Measurements from ENCODE around the gene BUB1. TPM values are rescaled to one million over a fixed set of nuclear protein-coding genes. Genes with fewer than 3 reads are reported as not detected.

BUB1 gene
- total RNA-seq, 2 donors from 2014 or later: 1.3 to 21.9 TPM

DNA sequence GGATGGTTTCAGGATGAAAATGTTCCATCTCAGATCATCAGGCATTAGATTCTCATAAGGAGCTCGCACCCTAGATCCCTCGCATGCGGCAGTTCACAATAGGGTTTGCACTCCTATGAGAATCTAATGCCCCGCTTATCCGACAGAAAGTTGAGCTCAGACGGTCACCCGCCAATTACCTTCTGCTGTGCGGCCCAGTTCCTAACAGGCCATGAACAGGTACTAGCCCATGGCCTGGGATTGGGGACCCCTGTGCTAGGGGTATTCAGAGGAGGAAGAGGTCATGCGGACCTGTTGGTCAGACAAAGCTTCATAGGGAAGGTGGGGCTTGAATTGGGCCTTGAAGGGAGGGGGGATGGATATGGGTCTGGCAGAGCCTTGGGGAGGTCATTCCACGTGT, 4.4 kb upstream of the BUB1 start:
- Histone ChIP-seq H3K4me1 (replicated peaks) (peaks cover 5% of the 10 kb centered on the region), H3K9me3 (no peaks in the 10 kb centered on the region), H3K36me3 (no peaks in the 10 kb centered on the region), H3K4me3 (no peak overlapping the region), H3K27me3 (replicated peaks; ENCODE audit: insufficient read depth) (no peaks in the 10 kb centered on the region), H3K27ac (no peak overlapping the region)
- TF ChIP-seq POLR2AphosphoS5 (IDR thresholded peaks at IDR 0.05): no peak
- no peak for TF ChIP-seq POLR2A (IDR thresholded peaks at IDR 0.05)
- TF ChIP-seq, protein P1, sequence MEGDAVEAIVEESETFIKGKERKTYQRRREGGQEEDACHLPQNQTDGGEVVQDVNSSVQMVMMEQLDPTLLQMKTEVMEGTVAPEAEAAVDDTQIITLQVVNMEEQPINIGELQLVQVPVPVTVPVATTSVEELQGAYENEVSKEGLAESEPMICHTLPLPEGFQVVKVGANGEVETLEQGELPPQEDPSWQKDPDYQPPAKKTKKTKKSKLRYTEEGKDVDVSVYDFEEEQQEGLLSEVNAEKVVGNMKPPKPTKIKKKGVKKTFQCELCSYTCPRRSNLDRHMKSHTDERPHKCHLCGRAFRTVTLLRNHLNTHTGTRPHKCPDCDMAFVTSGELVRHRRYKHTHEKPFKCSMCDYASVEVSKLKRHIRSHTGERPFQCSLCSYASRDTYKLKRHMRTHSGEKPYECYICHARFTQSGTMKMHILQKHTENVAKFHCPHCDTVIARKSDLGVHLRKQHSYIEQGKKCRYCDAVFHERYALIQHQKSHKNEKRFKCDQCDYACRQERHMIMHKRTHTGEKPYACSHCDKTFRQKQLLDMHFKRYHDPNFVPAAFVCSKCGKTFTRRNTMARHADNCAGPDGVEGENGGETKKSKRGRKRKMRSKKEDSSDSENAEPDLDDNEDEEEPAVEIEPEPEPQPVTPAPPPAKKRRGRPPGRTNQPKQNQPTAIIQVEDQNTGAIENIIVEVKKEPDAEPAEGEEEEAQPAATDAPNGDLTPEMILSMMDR (IDR thresholded peaks at IDR 0.05): no peak
- 95% methylated on average over 10 of the region's 10 CpGs for WGBS
- no peak for DNase-seq (ENCODE audit: low spot score)
- intact Hi-C loops (cut with DNase I): no loop called here

DNA sequence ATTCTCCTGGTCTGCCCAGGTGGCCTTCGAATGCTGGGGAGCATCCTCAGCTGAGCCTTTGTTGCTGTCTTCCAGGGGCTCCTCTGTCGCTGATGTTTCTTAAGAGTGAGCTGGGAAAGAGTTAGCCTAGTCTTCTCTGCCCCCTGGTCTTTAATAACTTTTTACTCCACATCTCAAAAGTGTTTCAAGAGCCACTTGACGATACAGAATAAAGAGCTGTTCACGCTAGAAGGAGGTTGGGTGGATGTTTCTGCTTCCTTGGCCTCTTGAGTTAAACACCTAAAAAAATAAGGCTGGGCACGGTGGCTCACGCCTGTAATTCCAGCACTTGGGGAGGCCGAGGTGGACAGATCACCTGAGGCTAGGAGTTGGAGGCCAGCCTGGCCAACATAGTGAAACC, 2.8 kb upstream of the BUB1 start:
- TF ChIP-seq, protein P1 (IDR thresholded peaks at IDR 0.05): no peak
- TF ChIP-seq POLR2A (IDR thresholded peaks at IDR 0.05) (no peak), POLR2AphosphoS5 (IDR thresholded peaks at IDR 0.05) (no peak)
- intact Hi-C loops (cut with DNase I): no loop called here
- Histone ChIP-seq H3K36me3 (no peaks in the 10 kb centered on the region), H3K27ac (no peak overlapping the region), H3K27me3 (replicated peaks; ENCODE audit: insufficient read depth) (no peaks in the 10 kb centered on the region), H3K9me3 (no peaks in the 10 kb centered on the region), H3K4me1 (replicated peaks) (peaks cover 5% of the 10 kb centered on the region), H3K4me3 (no peak overlapping the region)
- 88% methylated on average over 7 of the region's 7 CpGs for WGBS
- no peak for DNase-seq (ENCODE audit: low spot score)

DNA sequence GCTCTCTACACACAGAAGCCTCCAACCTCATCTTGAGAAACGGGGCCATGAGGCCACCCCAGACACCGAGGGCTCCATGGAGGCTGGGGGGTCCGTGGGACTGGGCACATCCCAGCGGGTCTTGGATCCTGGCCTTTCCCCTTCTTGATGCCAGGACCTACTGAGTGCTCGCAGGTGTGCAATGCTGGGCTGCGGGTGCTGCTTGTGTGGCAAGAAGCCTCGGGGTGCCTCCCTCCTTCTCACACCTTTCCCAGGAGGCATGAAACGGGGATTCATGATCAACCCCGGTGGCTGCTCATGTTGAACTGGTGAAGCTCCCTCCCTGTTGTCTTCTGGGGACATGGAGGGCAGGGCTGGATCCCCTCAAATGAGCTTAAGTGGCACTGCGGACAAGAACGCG, 2.0 kb upstream of the BUB1 start:
- no peak for DNase-seq (ENCODE audit: low spot score)
- H3K27ac ChIP-seq: no peak overlapping the region
- H3K9me3 ChIP-seq: no peaks in the 10 kb centered on the region
- H3K4me3 ChIP-seq: no peak overlapping the region
- intact Hi-C loops (cut with DNase I): no loop called here
- H3K27me3 ChIP-seq (replicated peaks; ENCODE audit: insufficient read depth): no peaks in the 10 kb centered on the region
- H3K4me1 ChIP-seq (replicated peaks): peaks cover 5% of the 10 kb centered on the region
- 93% methylated on average over 12 of the region's 12 CpGs for WGBS
- TF ChIP-seq, protein P1 (IDR thresholded peaks at IDR 0.05): no peak
- TF ChIP-seq POLR2A (IDR thresholded peaks at IDR 0.05): no peak
- H3K36me3 ChIP-seq: no peaks in the 10 kb centered on the region

DNA sequence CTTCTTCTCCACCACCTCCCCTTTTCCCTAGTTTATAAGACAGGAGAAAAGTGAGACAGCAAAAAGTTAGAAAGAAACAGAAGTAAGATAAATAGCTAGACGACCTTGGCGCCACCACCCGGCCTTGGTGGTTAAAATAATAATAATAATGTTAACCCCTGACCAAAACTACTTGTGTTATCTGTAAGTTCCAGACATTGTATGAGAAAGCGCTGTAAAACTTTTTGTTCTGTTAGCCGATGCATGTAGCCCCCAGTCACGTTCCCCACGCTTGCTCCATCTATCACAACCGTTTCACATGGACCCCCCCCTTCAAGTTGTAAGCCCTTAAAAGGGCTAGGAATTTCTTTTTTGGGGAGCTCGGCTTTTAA, 1.5 kb upstream of the BUB1 start:
- Histone ChIP-seq H3K36me3 (no peaks in the 10 kb centered on the region), H3K4me1 (replicated peaks) (peaks cover 5% of the 10 kb centered on the region), H3K9me3 (no peaks in the 10 kb centered on the region), H3K4me3 (no peak overlapping the region), H3K27me3 (replicated peaks; ENCODE audit: insufficient read depth) (no peaks in the 10 kb centered on the region), H3K27ac (no peak overlapping the region)
- TF ChIP-seq POLR2A (IDR thresholded peaks at IDR 0.05) (no peak), POLR2AphosphoS5 (IDR thresholded peaks at IDR 0.05) (no peak)
- TF ChIP-seq, protein P1 (IDR thresholded peaks at IDR 0.05): no peak
- 29% methylated on average over 9 of the region's 9 CpGs for WGBS
- DNase-seq (ENCODE audit: low spot score): no peak
- intact Hi-C loops (cut with DNase I): no loop called here

DNA sequence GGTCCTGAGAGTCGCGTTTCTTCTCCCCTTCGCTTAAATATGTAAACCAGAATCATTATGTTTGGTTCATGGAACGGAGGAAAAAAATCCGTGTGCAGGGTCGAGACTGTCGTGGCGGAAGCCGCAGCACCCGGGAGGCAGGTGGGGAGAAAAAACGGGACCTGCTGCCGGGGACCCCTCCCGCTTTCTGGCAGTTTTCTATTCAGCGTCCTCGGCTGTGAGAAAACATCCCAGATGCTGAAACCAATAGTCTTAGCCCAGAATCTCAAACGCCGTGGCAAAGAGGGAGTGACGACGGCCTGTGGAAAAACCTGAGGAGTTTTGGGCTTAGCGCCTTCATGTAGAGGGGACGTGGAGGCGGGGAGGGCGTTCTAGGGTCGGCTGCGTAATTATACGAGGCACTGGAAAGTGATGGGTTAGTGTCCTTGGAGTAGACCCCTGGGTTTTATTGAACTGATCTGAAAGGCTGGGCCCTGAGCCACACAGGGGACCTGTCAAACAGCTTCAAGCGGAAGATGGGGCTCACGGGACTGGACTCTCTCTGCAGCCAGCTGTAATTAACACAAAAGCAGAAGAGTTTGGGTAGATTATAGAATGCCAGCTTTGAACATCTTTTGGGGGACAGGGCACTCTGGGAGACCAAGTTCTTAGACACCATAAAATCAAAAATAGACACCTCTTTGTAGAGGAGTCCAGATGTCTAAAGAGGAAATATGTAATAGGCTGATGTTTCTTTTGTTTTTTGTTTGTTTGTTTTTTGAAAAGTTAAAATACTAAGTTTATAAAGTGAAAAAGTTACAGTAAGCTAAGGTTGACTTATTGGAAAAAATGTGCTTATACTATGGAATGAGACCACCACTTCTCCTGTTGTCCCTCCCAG, 834 bp upstream of the BUB1 start:
- Histone ChIP-seq H3K9me3 (no peaks in the 10 kb centered on the region), H3K4me3 (peak overlapping the region; percentile 46 to 55), H3K36me3 (no peaks in the 10 kb centered on the region), H3K27ac (peak overlapping the region; percentile 89 to 90), H3K27me3 (replicated peaks; ENCODE audit: insufficient read depth) (no peaks in the 10 kb centered on the region), H3K4me1 (replicated peaks) (peaks cover 5% of the 10 kb centered on the region)
- DNase-seq (ENCODE audit: low spot score): peak; percentile 7
- intact Hi-C loops (cut with DNase I): no loop called here
- under 1% methylated on average over 28 of the region's 28 CpGs for WGBS
- TF ChIP-seq POLR2A (IDR thresholded peaks at IDR 0.05) (no peak), POLR2AphosphoS5 (IDR thresholded peaks at IDR 0.05) (no peak)
- TF ChIP-seq, protein P1 (IDR thresholded peaks at IDR 0.05): no peak
